ENCODE data around the gene ACSS3. TPM values are rescaled to one million over a fixed set of nuclear protein-coding genes. Genes with fewer than 3 reads are reported as not detected.

Gene ACSS3
- total RNA-seq, 6 experiments from 2014 or later = 39.7 to 112 (median 56.5) TPM

DNA sequence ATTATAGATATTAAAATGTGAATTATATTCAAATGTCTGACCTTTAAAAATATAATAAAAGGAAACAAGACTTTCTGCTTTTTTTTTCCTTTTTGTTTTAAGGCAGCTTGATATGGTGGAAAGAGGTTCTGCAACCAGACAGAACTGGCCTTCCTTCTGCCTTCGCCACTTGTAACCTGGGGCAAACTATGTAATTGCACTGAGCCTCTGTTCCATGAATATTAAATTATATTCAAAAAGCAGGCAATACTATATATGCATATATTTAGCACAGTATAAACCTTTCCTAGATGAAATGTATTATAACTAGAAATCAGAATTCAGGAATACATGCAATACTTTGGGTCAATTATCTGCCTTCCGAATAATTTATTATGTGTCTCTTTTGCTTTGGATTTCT, 59.9 kb downstream of the ACSS3 start:
- H3K36me3 ChIP-seq = no peaks in the 10 kb centered on the region
- intact Hi-C loops (cut with DNase I) = no loop called here
- ATAC-seq (no peak), DNase-seq (no peak)
- peaks cover 0 to 32% (median 4%) of the 10 kb centered on the region in 4 donors for H3K4me1 ChIP-seq
- H3K4me3 ChIP-seq = no peak overlapping the region
- H3K27me3 ChIP-seq = no peaks in the 10 kb centered on the region
- TF ChIP-seq, protein P1, sequence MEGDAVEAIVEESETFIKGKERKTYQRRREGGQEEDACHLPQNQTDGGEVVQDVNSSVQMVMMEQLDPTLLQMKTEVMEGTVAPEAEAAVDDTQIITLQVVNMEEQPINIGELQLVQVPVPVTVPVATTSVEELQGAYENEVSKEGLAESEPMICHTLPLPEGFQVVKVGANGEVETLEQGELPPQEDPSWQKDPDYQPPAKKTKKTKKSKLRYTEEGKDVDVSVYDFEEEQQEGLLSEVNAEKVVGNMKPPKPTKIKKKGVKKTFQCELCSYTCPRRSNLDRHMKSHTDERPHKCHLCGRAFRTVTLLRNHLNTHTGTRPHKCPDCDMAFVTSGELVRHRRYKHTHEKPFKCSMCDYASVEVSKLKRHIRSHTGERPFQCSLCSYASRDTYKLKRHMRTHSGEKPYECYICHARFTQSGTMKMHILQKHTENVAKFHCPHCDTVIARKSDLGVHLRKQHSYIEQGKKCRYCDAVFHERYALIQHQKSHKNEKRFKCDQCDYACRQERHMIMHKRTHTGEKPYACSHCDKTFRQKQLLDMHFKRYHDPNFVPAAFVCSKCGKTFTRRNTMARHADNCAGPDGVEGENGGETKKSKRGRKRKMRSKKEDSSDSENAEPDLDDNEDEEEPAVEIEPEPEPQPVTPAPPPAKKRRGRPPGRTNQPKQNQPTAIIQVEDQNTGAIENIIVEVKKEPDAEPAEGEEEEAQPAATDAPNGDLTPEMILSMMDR (IDR thresholded peaks at IDR 0.05) = no peak
- TF ChIP-seq POLR2A (IDR thresholded peaks at IDR 0.05) = no peak
- WGBS (ENCODE audit: insufficient coverage, low coverage, low lambda C conversion rate, missing lambda C conversion rate) = 55% methylated on average over 2 of the region's 2 CpGs
- no peaks in the 10 kb centered on the region for H3K9me3 ChIP-seq
- H3K27ac ChIP-seq = no peak overlapping the region

DNA sequence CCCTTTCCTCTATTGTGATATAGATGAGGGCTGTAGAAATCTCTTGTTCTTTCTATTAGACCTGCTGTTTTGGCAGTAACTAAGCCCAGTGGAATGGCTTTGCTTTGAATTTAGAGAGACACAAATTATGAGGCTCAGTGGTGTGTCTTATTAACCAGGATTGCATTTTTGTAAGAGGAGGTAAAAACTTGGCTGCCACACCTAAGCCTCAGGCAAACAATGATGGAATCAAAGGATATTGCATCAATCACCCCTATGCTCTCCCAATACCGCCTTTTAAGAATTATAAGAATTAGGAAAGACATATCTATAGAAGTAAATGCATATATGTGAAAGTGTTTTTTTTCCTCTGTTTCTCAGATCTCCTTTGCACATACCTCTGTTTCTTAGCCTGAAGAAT, 63.3 kb downstream of the ACSS3 start:
- no peaks in the 10 kb centered on the region for H3K9me3 ChIP-seq
- H3K4me3 ChIP-seq = no peak overlapping the region
- ATAC-seq = peak in 3 of 4 donors; percentile 65 to 81 (median 72)
- H3K4me1 ChIP-seq = peaks cover 0 to 50% (median 5%) of the 10 kb centered on the region in 4 donors
- DNase-seq = no peak
- intact Hi-C loops (cut with DNase I) = no loop called here
- H3K27ac ChIP-seq = peak overlapping the region in 1 of 3 donors; percentile 50
- H3K27me3 ChIP-seq = no peaks in the 10 kb centered on the region
- 30% methylated on average over 1 of the region's 1 CpG for WGBS (ENCODE audit: insufficient coverage, low coverage, low lambda C conversion rate, missing lambda C conversion rate)
- TF ChIP-seq, protein P1 (IDR thresholded peaks at IDR 0.05) = no peak
- no peak for TF ChIP-seq POLR2A (IDR thresholded peaks at IDR 0.05)
- H3K36me3 ChIP-seq = no peaks in the 10 kb centered on the region

DNA sequence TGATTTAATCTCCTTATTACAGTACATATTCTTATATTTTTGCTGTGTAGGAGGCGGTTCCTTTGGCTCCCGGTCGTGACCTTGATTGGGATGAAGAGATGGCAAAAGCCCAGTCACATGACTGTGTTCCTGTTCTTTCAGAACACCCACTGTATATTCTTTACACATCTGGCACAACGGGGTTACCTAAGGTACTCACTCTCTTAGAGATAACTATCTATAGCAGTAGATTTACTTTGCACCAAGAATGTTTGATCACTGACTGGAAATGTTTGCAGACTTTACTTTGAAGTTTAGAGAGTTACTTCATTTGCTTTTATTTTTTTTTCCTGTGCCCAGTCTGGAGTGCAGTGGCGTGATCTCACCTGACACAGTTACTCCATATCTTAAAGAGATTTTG, 65.2 kb downstream of the ACSS3 start:
- 33% methylated on average over 5 of the region's 5 CpGs for WGBS (ENCODE audit: insufficient coverage, low coverage, low lambda C conversion rate, missing lambda C conversion rate)
- TF ChIP-seq POLR2A (IDR thresholded peaks at IDR 0.05) = no peak
- TF ChIP-seq, protein P1 (IDR thresholded peaks at IDR 0.05) = no peak
- no peaks in the 10 kb centered on the region for H3K36me3 ChIP-seq
- no peak overlapping the region for H3K4me3 ChIP-seq
- ATAC-seq (peak; percentile 65 to 93 (median 70)), DNase-seq (peak in 1 of 3 donors; percentile 44)
- H3K9me3 ChIP-seq = no peaks in the 10 kb centered on the region
- H3K4me1 ChIP-seq = peaks cover 0 to 56% (median 9%) of the 10 kb centered on the region in 4 donors
- H3K27me3 ChIP-seq = no peaks in the 10 kb centered on the region
- peak overlapping the region in 2 of 3 donors; percentile 30 to 59 for H3K27ac ChIP-seq
- intact Hi-C loops (cut with DNase I) = no loop called here

DNA sequence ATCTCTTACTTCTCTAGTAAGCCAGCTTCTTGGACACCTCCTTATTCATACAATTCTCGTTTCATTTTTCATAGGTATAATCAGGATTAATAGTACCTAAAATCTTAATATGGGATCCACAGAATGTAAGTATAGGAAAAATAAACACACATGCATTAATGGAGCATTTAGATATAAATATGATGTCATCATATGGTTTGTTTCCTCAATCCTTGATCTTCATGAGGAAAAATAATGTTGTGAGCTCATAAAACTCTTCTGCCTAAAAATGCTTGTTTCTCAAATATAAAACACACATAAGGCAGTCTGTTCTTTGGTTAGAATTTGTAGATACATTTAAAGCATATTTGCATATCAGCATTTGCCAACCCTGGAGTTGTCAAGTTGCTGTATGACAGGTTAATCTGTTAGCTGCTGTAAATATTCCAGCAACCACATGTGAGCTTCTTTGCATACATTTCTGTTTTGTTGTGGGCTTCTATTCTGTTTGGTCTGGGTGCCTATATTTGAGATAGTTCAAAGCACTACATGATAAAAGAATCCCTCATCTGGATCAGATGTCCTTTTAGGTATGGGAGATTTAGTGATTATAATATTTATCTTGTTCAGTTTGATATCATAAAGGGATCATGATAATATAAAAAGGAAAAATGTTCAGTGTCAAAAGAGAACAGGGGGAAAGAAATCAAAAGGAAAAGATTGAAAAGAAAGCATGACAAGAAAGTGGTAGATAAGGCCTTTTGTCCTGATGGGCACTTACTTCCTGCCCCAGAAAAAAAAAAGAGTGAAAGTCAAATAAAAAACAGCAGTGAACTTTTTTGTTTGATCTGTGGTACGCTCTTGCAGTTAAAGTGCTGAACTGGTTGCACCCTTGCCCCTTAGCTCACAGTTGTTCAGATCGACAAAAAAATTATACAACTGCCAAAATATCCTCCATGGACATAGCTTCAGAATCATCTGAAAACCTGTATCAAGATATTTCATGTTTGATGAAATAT, 68.6 kb downstream of the ACSS3 start:
- Histone ChIP-seq H3K4me3 (no peak overlapping the region), H3K27me3 (no peaks in the 10 kb centered on the region), H3K4me1 (peaks cover 0 to 45% (median 5%) of the 10 kb centered on the region in 4 donors), H3K36me3 (no peaks in the 10 kb centered on the region), H3K9me3 (no peaks in the 10 kb centered on the region), H3K27ac (peak overlapping the region in 2 of 3 donors; percentile 71 to 73)
- intact Hi-C loops (cut with DNase I) = no loop called here
- WGBS (ENCODE audit: insufficient coverage, low coverage, low lambda C conversion rate, missing lambda C conversion rate) = 42% methylated on average over 3 of the region's 3 CpGs
- DNase-seq = no peak
- peak; percentile 78 to 89 (median 84) for ATAC-seq
- TF ChIP-seq, protein P1 (IDR thresholded peaks at IDR 0.05) = no peak
- TF ChIP-seq POLR2A (IDR thresholded peaks at IDR 0.05) = no peak
